Muscle layer of duodenum (tissue), 2 donors: ENCODE data around the gene MYOD1.

Source experiments
- H3K27ac ChIP-seq: one replicate; pipeline ENCODE4 v1.7.0; 2013; ENCODE audit warnings: mild to moderate bottlenecking, low read length
- H3K27me3 ChIP-seq: one replicate; pipeline ENCODE4 v1.7.0; 2013; ENCODE audit warnings: low read depth, mild to moderate bottlenecking, control low read depth, low read length
- H3K36me3 ChIP-seq, 2 donors: one replicate each; pipeline ENCODE4 v1.7.0; 2013; ENCODE audit warnings: low read length in 2 of 2, control low read depth in 1 of 2, mild to moderate bottlenecking in 1 of 2; ENCODE audit not compliant: insufficient read depth in 2 of 2, control insufficient read depth in 1 of 2
- H3K4me1 ChIP-seq, 2 donors: one replicate each; pipeline ENCODE4 v1.7.0; 2013; ENCODE audit warnings: low read length in 2 of 2, mild to moderate bottlenecking in 2 of 2, control low read depth in 1 of 2, moderate library complexity in 1 of 2; ENCODE audit not compliant: insufficient read depth in 2 of 2, control insufficient read depth in 1 of 2
- H3K4me3 ChIP-seq, 2 donors: one replicate each; pipeline ENCODE4 v1.7.0; 2013; ENCODE audit warnings: low read length in 2 of 2, low read depth in 1 of 2, mild to moderate bottlenecking in 1 of 2
- H3K9me3 ChIP-seq, 2 donors: one replicate each; pipeline ENCODE4 v1.7.0; 2013; ENCODE audit warnings: low read length in 2 of 2, control low read depth in 1 of 2, mild to moderate bottlenecking in 1 of 2; ENCODE audit not compliant: control insufficient read depth in 1 of 2
- donor health status: healthy.

Gene MYOD1

GRCh38 chr11:17746096-17746495, 26.7 kb downstream of the MYOD1 start:
- no peaks in the 10 kb centered on the region for H3K27me3 ChIP-seq
- no peaks in the 10 kb centered on the region for H3K9me3 ChIP-seq
- no peaks in the 10 kb centered on the region for H3K36me3 ChIP-seq
- no peaks in the 10 kb centered on the region for H3K4me1 ChIP-seq
- no peak overlapping the region for H3K27ac ChIP-seq
- no peak overlapping the region for H3K4me3 ChIP-seq

- no peaks in the 10 kb centered on the region for H3K36me3 ChIP-seq
- H3K4me3 ChIP-seq, result no peak overlapping the region
- no peaks in the 10 kb centered on the region for H3K27me3 ChIP-seq
- no peaks in the 10 kb centered on the region for H3K4me1 ChIP-seq
- no peaks in the 10 kb centered on the region for H3K9me3 ChIP-seq
- no peak overlapping the region for H3K27ac ChIP-seq
Observed at GRCh38 chr11:17747131-17747955, 28.0 kb downstream of the MYOD1 start.

- no peaks in the 10 kb centered on the region for H3K27me3 ChIP-seq
- no peak overlapping the region for H3K4me3 ChIP-seq
- no peaks in the 10 kb centered on the region for H3K4me1 ChIP-seq
- H3K36me3 ChIP-seq, result no peaks in the 10 kb centered on the region
- no peak overlapping the region for H3K27ac ChIP-seq
- H3K9me3 ChIP-seq, result no peaks in the 10 kb centered on the region
Observed at GRCh38 chr11:17748044-17748443, 28.7 kb downstream of the MYOD1 start.

DNA sequence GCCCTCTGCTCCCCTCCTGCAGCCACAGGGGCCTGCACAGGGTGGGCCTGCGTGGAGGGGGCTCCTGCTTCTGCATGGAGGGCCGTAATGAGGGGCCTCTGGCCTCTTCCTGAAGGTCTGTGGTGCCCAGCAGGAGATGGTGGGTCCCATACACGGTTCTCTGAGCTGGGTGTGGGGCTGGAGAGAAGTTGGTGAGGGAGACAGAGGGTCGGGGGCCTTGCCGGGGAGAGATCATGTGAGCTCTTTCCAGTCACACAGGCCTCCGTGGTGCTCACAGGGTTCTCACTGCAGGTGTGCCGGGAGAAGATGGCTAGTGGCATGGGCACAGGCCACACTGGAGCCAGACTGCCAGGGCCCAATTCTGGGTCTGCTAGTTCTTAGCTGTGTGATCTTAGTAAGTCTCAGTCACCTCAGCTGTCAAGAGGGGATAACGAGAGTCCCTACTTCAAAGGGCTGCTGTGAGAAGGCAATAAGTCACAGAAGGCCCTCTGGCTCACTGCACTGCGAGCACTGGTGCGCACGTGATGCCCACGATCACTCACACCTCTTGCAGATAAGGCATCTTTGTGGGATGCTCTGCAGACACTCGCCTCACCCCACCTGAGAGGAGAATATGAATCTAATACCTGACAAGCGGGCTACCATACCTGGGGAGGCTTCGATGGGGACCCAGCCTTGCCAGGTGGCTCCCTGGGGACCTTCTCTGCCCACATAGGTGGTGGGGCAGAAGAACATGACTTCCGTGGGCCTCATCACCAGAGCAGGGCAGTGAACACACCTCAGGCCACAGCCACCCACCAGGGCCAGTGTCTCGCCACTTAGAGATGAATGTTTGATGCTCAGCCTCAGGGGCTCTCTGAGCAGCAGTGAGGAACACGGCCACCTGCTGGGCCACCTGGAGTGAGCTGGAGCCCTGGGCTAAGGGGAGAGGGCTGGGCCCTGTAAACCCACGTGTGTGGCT, 29.7 kb downstream of the MYOD1 start:
- H3K9me3 ChIP-seq, result no peaks in the 10 kb centered on the region
- no peaks in the 10 kb centered on the region for H3K27me3 ChIP-seq
- H3K36me3 ChIP-seq, result no peaks in the 10 kb centered on the region
- no peaks in the 10 kb centered on the region for H3K4me1 ChIP-seq
- no peak overlapping the region for H3K4me3 ChIP-seq
- H3K27ac ChIP-seq, result no peak overlapping the region

DNA sequence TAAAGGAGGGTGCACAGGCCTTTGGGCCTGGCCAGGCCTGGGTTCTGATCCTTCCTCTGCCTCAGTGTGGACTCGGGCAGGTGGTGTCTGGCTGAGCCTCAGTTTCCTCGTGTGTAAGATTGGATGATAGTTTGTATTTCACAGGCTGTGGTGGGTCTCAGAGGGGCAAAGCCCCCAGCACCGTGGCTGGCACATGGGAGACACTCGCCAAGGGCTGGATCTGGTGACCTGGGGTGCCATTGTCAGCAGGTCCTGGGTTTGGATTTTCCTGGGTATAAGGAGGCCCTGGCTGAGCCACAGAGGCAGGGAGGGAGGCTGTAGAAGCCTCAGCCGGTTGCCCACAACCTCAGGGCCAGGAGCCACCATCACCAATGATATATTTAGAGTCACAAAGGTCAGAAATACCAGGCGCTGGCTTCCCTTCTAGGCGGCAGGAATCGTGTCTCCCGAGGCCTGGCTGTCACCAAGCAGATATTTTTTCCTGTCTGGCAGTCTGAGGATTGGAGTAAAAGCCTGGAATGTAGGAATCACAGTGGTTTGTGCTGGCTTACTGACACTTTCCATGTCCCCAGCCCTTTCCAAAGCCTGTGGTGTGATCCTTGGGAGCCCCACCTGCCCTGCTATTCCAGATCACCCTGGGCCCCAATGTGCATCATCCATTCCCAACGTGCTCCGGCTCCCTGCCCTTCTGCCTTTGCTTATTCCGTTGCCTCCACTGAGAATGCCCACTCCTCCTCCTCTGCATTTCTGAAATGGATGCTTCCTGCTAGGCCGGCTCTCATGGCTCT, 30.8 kb downstream of the MYOD1 start:
- H3K4me1 ChIP-seq, result no peaks in the 10 kb centered on the region
- H3K4me3 ChIP-seq, result no peak overlapping the region
- H3K27me3 ChIP-seq, result no peaks in the 10 kb centered on the region
- H3K27ac ChIP-seq, result no peak overlapping the region
- no peaks in the 10 kb centered on the region for H3K9me3 ChIP-seq
- no peaks in the 10 kb centered on the region for H3K36me3 ChIP-seq

DNA sequence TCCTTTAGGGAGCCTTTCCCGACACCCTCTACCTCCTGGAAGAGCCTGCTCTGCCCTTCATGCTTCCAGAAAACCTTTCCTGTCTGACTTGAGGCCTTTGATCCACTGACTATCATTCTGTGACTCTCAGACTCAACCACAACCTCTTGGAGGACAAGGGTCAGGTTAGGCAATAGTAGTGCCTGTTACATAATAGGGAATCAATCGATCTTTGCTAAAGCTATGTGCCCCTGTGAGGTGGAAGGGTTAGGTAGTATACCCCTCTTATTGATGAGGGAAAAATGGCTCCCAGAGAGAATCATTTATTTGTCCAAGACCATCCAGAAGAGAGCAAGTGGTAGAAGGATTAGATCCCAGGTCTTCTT, 31.4 kb downstream of the MYOD1 start:
- H3K4me3 ChIP-seq, result no peak overlapping the region
- no peaks in the 10 kb centered on the region for H3K36me3 ChIP-seq
- H3K27me3 ChIP-seq, result no peaks in the 10 kb centered on the region
- no peak overlapping the region for H3K27ac ChIP-seq
- H3K9me3 ChIP-seq, result no peaks in the 10 kb centered on the region
- no peaks in the 10 kb centered on the region for H3K4me1 ChIP-seq

DNA sequence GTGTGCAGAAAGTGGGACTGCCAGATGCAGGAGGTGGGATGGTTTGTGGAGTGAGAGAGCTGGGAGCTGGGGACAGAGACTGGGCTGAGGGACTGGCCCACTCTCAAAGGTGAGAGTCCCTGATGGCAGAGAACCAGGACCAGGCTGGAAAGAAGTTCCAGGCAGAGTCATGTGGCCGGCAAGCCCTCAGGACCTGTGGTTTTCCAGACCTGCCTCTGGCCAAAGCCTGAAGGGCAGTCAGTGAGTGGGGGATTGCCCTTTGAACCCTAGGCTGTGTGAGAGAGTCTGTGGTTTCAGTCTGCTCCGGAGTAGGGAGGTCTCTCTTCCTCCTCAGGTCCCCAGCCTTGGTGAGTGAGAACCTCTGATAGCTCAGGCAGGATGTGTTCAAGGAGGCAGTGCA, 32.2 kb downstream of the MYOD1 start:
- no peak overlapping the region for H3K4me3 ChIP-seq
- no peaks in the 10 kb centered on the region for H3K4me1 ChIP-seq
- no peaks in the 10 kb centered on the region for H3K9me3 ChIP-seq
- H3K27me3 ChIP-seq, result no peaks in the 10 kb centered on the region
- no peaks in the 10 kb centered on the region for H3K36me3 ChIP-seq
- no peak overlapping the region for H3K27ac ChIP-seq

GRCh38 chr11:17752144-17752543, 32.8 kb downstream of the MYOD1 start:
- no peaks in the 10 kb centered on the region for H3K27me3 ChIP-seq
- H3K27ac ChIP-seq, result no peak overlapping the region
- no peaks in the 10 kb centered on the region for H3K36me3 ChIP-seq
- no peaks in the 10 kb centered on the region for H3K4me1 ChIP-seq
- H3K4me3 ChIP-seq, result no peak overlapping the region
- no peaks in the 10 kb centered on the region for H3K9me3 ChIP-seq

GRCh38 chr11:17753153-17753552, 33.8 kb downstream of the MYOD1 start:
- Histone ChIP-seq H3K27ac (no peak overlapping the region), H3K9me3 (no peaks in the 10 kb centered on the region), H3K27me3 (no peaks in the 10 kb centered on the region), H3K4me3 (no peak overlapping the region), H3K36me3 (no peaks in the 10 kb centered on the region), H3K4me1 (no peaks in the 10 kb centered on the region)

GRCh38 chr11:17753641-17754040, 34.3 kb downstream of the MYOD1 start:
- Histone ChIP-seq H3K4me1 (no peaks in the 10 kb centered on the region), H3K9me3 (no peaks in the 10 kb centered on the region), H3K27me3 (no peaks in the 10 kb centered on the region), H3K4me3 (no peak overlapping the region), H3K36me3 (no peaks in the 10 kb centered on the region), H3K27ac (no peak overlapping the region)

GRCh38 chr11:17755891-17756290, 36.5 kb downstream of the MYOD1 start:
- Histone ChIP-seq H3K27ac (no peak overlapping the region), H3K36me3 (no peaks in the 10 kb centered on the region), H3K27me3 (no peaks in the 10 kb centered on the region), H3K9me3 (no peaks in the 10 kb centered on the region), H3K4me1 (no peaks in the 10 kb centered on the region), H3K4me3 (no peak overlapping the region)
